H9 (cell line): ENCODE results near the gene CORT. TPM values are rescaled to one million over a fixed set of nuclear protein-coding genes. Genes with fewer than 3 reads are reported as not detected.

Experiments
- DNase-seq: peaks from one replicate; pipeline ENCODE4 v3.0.0-alpha.2; 2017
- H2AFZ ChIP-seq: one replicate; pipeline ENCODE4 v1.6.1; 2013; ENCODE audit warnings: mild to moderate bottlenecking, low read length, control low read depth, moderate library complexity
- H2AK5ac ChIP-seq: 2 replicates; pipeline ENCODE4 v1.6.1; 2013; ENCODE audit warnings: low read length, control low read depth, mixed read lengths; ENCODE audit not compliant: insufficient read length
- H2BK120ac ChIP-seq: one replicate; pipeline ENCODE4 v1.6.1; 2013; ENCODE audit warnings: low read depth, mild to moderate bottlenecking, low read length, control low read depth, inconsistent platforms; ENCODE audit not compliant: poor library complexity, severe bottlenecking
- H2BK12ac ChIP-seq: 2 replicates; pipeline ENCODE4 v1.6.1; 2013; ENCODE audit warnings: low read length, control low read depth, mixed read lengths, low read depth; ENCODE audit not compliant: insufficient read length
- H2BK15ac ChIP-seq: 2 replicates; pipeline ENCODE4 v1.6.1; 2013; ENCODE audit warnings: low read depth, low read length, control low read depth
- H2BK20ac ChIP-seq: one replicate; pipeline ENCODE4 v1.6.1; 2013; ENCODE audit warnings: low read depth, mild to moderate bottlenecking, low read length, control low read depth, inconsistent platforms; ENCODE audit not compliant: poor library complexity, severe bottlenecking
- H2BK5ac ChIP-seq: 2 replicates; pipeline ENCODE4 v1.6.1; 2013; ENCODE audit warnings: low read length, control low read depth, mixed read lengths; ENCODE audit not compliant: insufficient read length
- H3K14ac ChIP-seq: 2 replicates; pipeline ENCODE4 v1.6.1; 2013; ENCODE audit warnings: low read length, control low read depth; ENCODE audit not compliant: insufficient read depth
- H3K18ac ChIP-seq: 2 replicates; pipeline ENCODE4 v1.6.1; 2013; ENCODE audit warnings: low read depth, mild to moderate bottlenecking, mixed read lengths, low read length, control low read depth; ENCODE audit not compliant: insufficient read length
- H3K23ac ChIP-seq: 2 replicates; pipeline ENCODE4 v1.6.1; 2013; ENCODE audit warnings: low read length, control low read depth, mixed read lengths, low read depth; ENCODE audit not compliant: insufficient read length
- H3K23me2 ChIP-seq: 2 replicates; pipeline ENCODE4 v1.6.1; 2013; ENCODE audit warnings: low read depth, mild to moderate bottlenecking, mixed read lengths, low read length, control low read depth; ENCODE audit not compliant: insufficient read length, poor library complexity, severe bottlenecking
- H3K27ac ChIP-seq: 2 replicates; pipeline ENCODE4 v1.5.1; 2013; ENCODE audit warnings: low read length, control low read depth, mixed read lengths, low read depth; ENCODE audit not compliant: insufficient read length
- H3K27me3 ChIP-seq: 2 replicates; pipeline ENCODE4 v1.6.1; 2013; ENCODE audit warnings: low read length, control low read depth, inconsistent platforms; ENCODE audit not compliant: insufficient read depth
- H3K4ac ChIP-seq: 2 replicates; pipeline ENCODE4 v1.6.1; 2013; ENCODE audit warnings: low read depth, mild to moderate bottlenecking, control low read depth, inconsistent platforms, low read length, moderate library complexity
- H3K4me1 ChIP-seq: 2 replicates; pipeline ENCODE4 v1.6.1; 2013; ENCODE audit warnings: low read length, control low read depth, inconsistent platforms; ENCODE audit not compliant: insufficient read depth
- H3K4me2 ChIP-seq: 2 replicates; pipeline ENCODE4 v1.6.1; 2013; ENCODE audit warnings: low read length, control low read depth, mixed read lengths; ENCODE audit not compliant: insufficient read length, insufficient read depth
- H3K56ac ChIP-seq: 2 replicates; pipeline ENCODE4 v1.6.1; 2013; ENCODE audit warnings: low read depth, mild to moderate bottlenecking, mixed read lengths, low read length, control low read depth; ENCODE audit not compliant: insufficient read length
- H3K79me1 ChIP-seq: 2 replicates; pipeline ENCODE4 v1.6.1; 2013; ENCODE audit warnings: low read depth, mild to moderate bottlenecking, moderate library complexity, low read length, control low read depth, inconsistent platforms; ENCODE audit not compliant: insufficient read depth, poor library complexity, severe bottlenecking
- H3K79me2 ChIP-seq: 2 replicates; pipeline ENCODE4 v1.6.1; 2013; ENCODE audit warnings: low read length, control low read depth, inconsistent platforms; ENCODE audit not compliant: insufficient read depth
- H3K9ac ChIP-seq: 2 replicates; pipeline ENCODE4 v1.6.1; 2013; ENCODE audit warnings: low read length, control low read depth, mixed read lengths; ENCODE audit not compliant: insufficient read length; ENCODE audit errors: extremely low read depth
- H3K9me3 ChIP-seq: one replicate; pipeline ENCODE4 v1.6.1; 2013; ENCODE audit warnings: low read depth, low read length, inconsistent platforms; ENCODE audit not compliant: control insufficient read depth
- H3T11ph ChIP-seq: one replicate; pipeline ENCODE4 v1.6.1; 2013; ENCODE audit warnings: mild to moderate bottlenecking, low read length, control low read depth, inconsistent platforms
- H4K20me1 ChIP-seq: one replicate; pipeline ENCODE4 v1.6.1; 2013; ENCODE audit not compliant: control insufficient read depth, insufficient read length, insufficient read depth
- H4K5ac ChIP-seq: 2 replicates; pipeline ENCODE4 v1.6.1; 2013; ENCODE audit warnings: low read depth, mild to moderate bottlenecking, mixed read lengths, low read length, control low read depth; ENCODE audit not compliant: insufficient read length
- H4K8ac ChIP-seq: replicated peaks from 2 replicates; pipeline ENCODE4 v1.6.1; 2013; ENCODE audit warnings: low read length, control low read depth, mixed read lengths, low read depth; ENCODE audit not compliant: insufficient read length
- H4K91ac ChIP-seq: 2 replicates; pipeline ENCODE4 v1.6.1; 2013; ENCODE audit warnings: low read depth, mild to moderate bottlenecking, moderate library complexity, mixed read lengths, low read length, control low read depth; ENCODE audit not compliant: insufficient read length
- H3K27ac Mint-ChIP-seq, 3 experiments: 2 replicates in 2 of 3; 3 replicates in 1 of 3; pipeline ENCODE4 v1.8.0; 2020 to 2021; ENCODE audit warnings: mixed read lengths in 3 of 3, mild to moderate bottlenecking in 1 of 3, moderate library complexity in 1 of 3
- H3K27me3 Mint-ChIP-seq: 2 replicates; pipeline ENCODE4 v1.8.0; 2021; ENCODE audit warnings: low read depth, mild to moderate bottlenecking, moderate library complexity, mixed read lengths
- H3K36me3 Mint-ChIP-seq, 3 experiments: 2 replicates in 2 of 3; 3 replicates in 1 of 3; pipeline ENCODE4 v1.8.0; 2020 to 2021; ENCODE audit warnings: low read depth in 3 of 3, mixed read lengths in 3 of 3; ENCODE audit not compliant: insufficient read depth in 1 of 3
- H3K4me1 Mint-ChIP-seq, 2 experiments: 2 replicates each; pipeline ENCODE4 v1.8.0; 2020; ENCODE audit warnings: mixed read lengths in 2 of 2
- H3K4me3 Mint-ChIP-seq, 2 experiments: 2 replicates in 1 of 2; 3 replicates in 1 of 2; pipeline ENCODE4 v1.8.0; 2020 to 2021; ENCODE audit warnings: mild to moderate bottlenecking in 2 of 2, mixed read lengths in 2 of 2, moderate library complexity in 1 of 2
- H3K9me3 Mint-ChIP-seq, 2 experiments: 2 replicates in 1 of 2; 3 replicates in 1 of 2; pipeline ENCODE4 v1.8.0; 2020; ENCODE audit warnings: mild to moderate bottlenecking in 2 of 2, mixed read lengths in 2 of 2, moderate library complexity in 1 of 2
- WGBS: extraction: QIAGEN DNeasy Blood & Tissue Kit; methylation state at CpG from one replicate; pipeline ENCODE4 v1.1.7; 2013; ENCODE audit warnings: missing lambda C conversion rate, low lambda C conversion rate, mixed read lengths; ENCODE audit not compliant: insufficient read length; ENCODE audit errors: extremely low coverage; 5-methylcytosine and 5-hydroxymethylcytosine counted together
- total RNA-seq: library from RNA; stranded (reverse); gene quantifications from 2 replicates; pipeline ENCODE4 v1.2.1, GENCODE V29; 2021
- TF ChIP-seq, protein P1 (sequence below): fragments of 200-600 bp; sonication (generic); conservative IDR thresholded peaks from 3 replicates; pipeline ENCODE4 v1.8.0; 2021; ENCODE audit warnings: antibody characterized with exemption, mild to moderate bottlenecking

The CORT gene
- total RNA-seq, 1 experiment from 2014 or later: not detected

DNA sequence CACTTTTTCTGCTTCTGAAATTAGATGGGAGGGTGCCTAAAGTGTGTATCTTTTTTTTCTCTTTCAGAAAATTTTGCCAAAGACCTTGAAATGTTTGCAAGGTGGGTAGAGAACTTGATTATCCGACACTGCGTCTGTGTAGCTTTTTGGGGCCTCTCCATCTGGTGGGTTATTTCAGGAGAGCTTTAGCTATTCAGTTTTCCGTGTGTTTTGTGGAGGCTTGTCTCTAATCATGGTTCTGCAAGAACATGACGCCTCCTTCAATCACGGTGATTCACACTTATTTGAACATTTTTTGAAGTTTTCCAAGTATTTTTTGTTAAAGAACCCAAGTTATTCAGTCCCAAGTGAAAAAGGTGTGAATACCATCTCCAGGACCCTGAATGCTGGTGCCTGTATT is 15.2 kb upstream of the CORT start:
- Histone ChIP-seq H3K18ac (no peak overlapping the region), H2BK5ac (no peak overlapping the region), H3K9ac (no peak overlapping the region), H3K4me1 (no peaks in the 10 kb centered on the region), H3K27me3 (no peaks in the 10 kb centered on the region), H3K27ac (no peak overlapping the region), H3K23me2 (peaks cover 4% of the 10 kb centered on the region), H3K79me1 (no peaks in the 10 kb centered on the region), H2AK5ac (no peak overlapping the region), H2AFZ (no peak overlapping the region), H3K9me3 (no peaks in the 10 kb centered on the region), H3K4ac (no peak overlapping the region), H2BK20ac (no peak overlapping the region), H4K5ac (no peak overlapping the region), H2BK15ac (no peak overlapping the region), H3T11ph (no peak overlapping the region), H3K4me2 (no peak overlapping the region), H4K91ac (no peak overlapping the region), H3K56ac (no peak overlapping the region), H3K23ac (no peak overlapping the region), H3K79me2 (no peaks in the 10 kb centered on the region), H4K8ac (no peak overlapping the region), H2BK120ac (no peak overlapping the region), H2BK12ac (no peak overlapping the region), H4K20me1 (no peaks in the 10 kb centered on the region), H3K14ac (no peak overlapping the region)
- TF ChIP-seq, protein P1, sequence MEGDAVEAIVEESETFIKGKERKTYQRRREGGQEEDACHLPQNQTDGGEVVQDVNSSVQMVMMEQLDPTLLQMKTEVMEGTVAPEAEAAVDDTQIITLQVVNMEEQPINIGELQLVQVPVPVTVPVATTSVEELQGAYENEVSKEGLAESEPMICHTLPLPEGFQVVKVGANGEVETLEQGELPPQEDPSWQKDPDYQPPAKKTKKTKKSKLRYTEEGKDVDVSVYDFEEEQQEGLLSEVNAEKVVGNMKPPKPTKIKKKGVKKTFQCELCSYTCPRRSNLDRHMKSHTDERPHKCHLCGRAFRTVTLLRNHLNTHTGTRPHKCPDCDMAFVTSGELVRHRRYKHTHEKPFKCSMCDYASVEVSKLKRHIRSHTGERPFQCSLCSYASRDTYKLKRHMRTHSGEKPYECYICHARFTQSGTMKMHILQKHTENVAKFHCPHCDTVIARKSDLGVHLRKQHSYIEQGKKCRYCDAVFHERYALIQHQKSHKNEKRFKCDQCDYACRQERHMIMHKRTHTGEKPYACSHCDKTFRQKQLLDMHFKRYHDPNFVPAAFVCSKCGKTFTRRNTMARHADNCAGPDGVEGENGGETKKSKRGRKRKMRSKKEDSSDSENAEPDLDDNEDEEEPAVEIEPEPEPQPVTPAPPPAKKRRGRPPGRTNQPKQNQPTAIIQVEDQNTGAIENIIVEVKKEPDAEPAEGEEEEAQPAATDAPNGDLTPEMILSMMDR: no peak
- peaks cover 0 to 2% (median 1%) of the 10 kb centered on the region in 3 experiments; a peak in 2 of 7 replicates for H3K36me3 Mint-ChIP-seq
- no peak for DNase-seq
- no peaks in the 10 kb centered on the region for H3K27me3 Mint-ChIP-seq
- peak overlapping the region in 1 of 3 experiments; percentile 57; a peak in 1 of 7 replicates for H3K27ac Mint-ChIP-seq
- peaks cover 12% of the 10 kb centered on the region in 2 experiments for H3K4me1 Mint-ChIP-seq
- H3K9me3 Mint-ChIP-seq: no peaks in the 10 kb centered on the region
- H3K4me3 Mint-ChIP-seq: no peak overlapping the region
- no CpG with 5 or more reads among the region's 5 CpGs for WGBS
